Measurements from ENCODE around the gene C12orf54.

- TF ChIP-seq TAF1 (IDR thresholded peaks at IDR 0.05; ENCODE audit: borderline replicate concordance, low read depth, low read length) (no peak), POLR2AphosphoS5 (IDR thresholded peaks at IDR 0.05; ENCODE audit: low read depth, low read length) (no peak)
Measured at GRCh38 chr12:48455116-48455515, 27.2 kb upstream of the C12orf54 start.
